Stimulated activated CD4-positive, alpha-beta T cell treated with anti-CD3 and anti-CD28 coated beads, Interleukin-1b, Interleukin-23, amount 100 ng/mL, for 1 hour (primary cell): Measurements from ENCODE around the gene RNFT1.
"Not testable (repeated sequence)": the region's sequence is repeated elsewhere in the genome, so short reads cannot be mapped to it uniquely, and the experiment has no call there.

Source experiments
- DNase-seq, 2 donors: peaks; one replicate each; pipeline ENCODE4 v3.0.0-alpha.2; 2020; ENCODE audit warnings: low read depth in 2 of 2

The RNFT1 gene

DNA sequence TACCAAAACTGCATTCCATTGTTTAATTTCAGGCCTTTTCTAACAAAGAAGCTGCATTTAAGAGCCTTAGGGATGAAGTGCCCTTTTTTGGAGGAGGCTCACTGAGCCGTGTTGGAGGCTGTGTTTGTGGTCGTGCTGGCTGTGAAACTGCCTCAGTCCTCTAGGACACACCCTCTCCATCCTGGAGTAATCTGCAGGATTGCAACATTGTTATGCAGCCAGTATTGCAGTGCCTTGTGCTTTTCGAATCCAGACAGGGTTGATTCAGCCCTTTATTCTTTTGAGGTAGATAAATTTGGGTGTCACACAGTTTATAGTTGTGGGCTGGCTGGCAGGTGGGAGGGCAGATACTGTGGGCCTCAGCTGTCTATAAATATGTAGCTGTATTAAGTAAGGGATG is 33.8 kb downstream of the RNFT1 start:
- not testable (repeated sequence) for DNase-seq

DNA sequence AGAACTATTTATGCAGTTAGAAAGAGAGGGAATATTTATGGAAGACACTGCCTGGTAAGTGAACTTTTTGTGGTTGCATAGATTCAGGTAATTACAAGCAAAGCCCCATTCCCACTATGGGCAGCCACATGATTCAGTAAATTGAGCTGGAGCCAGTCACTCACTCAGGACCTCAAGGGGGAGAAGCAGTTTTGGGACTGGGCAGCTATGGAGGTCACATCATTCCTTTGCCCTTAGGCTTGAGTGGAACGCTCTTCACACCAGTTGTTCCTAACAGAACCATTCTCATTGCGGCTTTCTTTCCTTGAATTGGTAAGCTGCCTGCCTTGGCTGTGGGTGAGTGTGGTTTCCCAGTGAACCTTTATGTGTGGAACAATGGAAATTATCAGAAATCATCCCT is 34.4 kb downstream of the RNFT1 start:
- DNase-seq: not testable (repeated sequence)

DNA sequence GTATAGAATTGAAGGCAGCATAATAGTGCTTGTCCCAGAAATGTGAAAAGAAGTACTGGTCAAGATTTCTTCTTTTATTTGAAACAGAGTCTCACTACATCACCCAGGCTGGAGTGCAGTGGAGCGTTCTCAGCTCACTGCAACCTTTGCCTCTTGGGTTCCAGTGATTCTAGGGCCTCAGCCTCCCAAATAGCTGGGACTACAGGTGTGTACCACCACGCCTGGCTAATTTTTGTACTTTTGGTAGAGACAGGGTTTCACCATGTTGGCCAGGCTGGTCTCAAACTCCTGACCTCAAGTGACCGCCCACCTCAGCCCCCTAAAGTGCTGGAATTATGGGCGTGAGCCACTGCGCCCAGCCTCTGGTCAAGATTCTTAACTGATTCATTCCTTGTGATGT is 43.9 kb downstream of the RNFT1 start:
- DNase-seq: not testable (repeated sequence)

DNA sequence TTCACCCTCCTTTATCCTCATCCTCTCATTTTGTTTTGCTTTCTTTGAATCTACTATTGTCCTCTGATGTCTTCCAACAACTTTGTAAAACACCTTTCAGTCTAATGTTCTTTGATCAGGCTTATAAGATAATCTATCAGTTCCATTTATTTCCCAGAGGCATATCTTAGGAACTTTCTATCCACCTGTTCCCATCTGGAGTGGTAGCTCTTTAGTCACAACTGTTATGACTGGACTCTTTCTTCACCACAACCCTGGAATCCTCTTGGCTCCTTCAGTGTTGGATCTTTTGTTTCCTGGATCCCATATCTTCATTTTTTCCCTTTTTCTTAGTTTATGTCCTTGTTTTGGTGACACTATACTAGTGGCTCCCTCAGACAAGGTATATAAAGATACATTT is 48.1 kb downstream of the RNFT1 start:
- no peak for DNase-seq

DNA sequence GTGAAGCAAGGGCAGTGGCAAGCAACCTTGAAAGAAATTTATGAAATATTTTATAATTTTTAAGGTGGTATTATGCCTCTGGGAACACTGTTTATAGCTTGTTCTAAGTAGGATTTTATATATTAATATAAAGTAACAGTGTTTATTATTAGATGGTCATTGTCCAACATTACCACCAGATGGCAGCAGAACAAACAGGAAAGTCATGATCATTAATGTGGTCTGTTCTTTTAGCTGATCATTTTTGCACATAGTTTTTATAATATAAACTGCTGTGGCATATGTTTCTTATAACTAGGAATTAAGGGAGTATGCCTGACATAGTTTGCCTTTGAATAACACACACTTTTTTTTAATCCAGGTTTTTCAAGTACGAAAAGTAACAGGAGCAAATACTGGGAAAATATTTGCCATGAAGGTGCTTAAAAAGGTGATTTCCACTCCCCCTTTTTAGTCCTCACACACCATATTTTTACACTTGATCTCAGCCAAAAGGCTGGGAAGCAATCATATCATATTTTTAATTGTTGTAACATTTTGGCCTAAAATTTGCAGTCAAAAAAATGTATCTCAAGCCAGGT is 50.2 kb downstream of the RNFT1 start:
- no peak for DNase-seq

DNA sequence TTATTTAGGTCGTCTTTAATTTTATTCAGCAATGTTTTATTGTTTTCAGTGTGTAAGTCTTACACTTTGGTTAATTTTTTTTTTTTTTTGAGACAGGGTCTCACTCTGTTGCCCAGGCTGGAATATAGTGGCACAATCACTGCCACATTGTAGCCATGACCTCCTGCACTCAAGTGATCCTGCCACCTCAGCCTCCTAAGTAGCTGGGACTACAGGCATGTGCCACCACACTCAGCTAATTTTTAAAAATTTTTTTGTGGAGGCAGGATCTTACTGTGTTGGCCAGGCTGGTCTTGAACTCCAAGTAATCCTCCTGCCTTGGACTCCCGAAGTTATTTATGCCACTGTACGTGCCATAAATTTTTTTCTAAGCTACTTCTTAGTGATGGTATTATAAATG is 57.1 kb downstream of the RNFT1 start:
- no peak for DNase-seq

DNA sequence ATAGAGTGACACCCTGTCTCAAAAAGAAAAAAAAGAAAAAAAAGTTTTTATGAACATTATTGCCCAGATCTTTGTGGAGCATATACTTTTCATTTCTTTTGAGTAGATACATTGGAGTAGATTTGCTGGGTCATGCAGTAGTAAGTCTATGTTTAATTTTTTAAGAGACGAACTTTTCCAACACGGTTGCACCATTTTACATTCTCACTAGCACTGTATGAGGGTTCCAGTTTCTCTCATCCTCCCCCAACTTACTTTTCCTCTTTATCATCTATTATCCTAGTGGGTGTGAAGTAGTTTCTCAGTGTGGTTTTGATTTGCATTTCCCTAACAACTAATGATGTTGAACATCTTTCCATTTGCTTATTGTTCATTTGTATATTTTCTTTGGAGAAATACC is 61.1 kb downstream of the RNFT1 start:
- DNase-seq: no peak
